ENCODE data around the gene APOBR.

- no peak for TF ChIP-seq CTCF (IDR thresholded peaks at IDR 0.05)
- no peak for TF ChIP-seq POLR2A (IDR thresholded peaks at IDR 0.05)
- no peak for TF ChIP-seq POLR2AphosphoS5 (IDR thresholded peaks at IDR 0.05; ENCODE audit: insufficient read depth in 1 of 2, low read depth in 1 of 2)
These were observed 43.7 kb downstream of the APOBR start for GRCh38 chr16:28537964-28538732.

Data from vagina (tissue), 2 donors.